Brain microvascular endothelial cell (primary cell): Measurements from ENCODE around the gene SGIP1.
A peak's percentile ranks its signal among the peaks of the same experiment; 100 is the strongest.

Experiments
- DNase-seq: peaks from one replicate; pipeline ENCODE4 v3.0.0-alpha.2; 2020
- H3K27ac ChIP-seq: fragments of 250-450 bp; sonication (Bioruptor Pico); 2 replicates; pipeline ENCODE4 v1.5.1; 2020; ENCODE audit warnings: mild to moderate bottlenecking, moderate library complexity
- H3K27me3 ChIP-seq: fragments of 250-450 bp; sonication (Bioruptor Pico); replicated peaks from 2 replicates; pipeline ENCODE4 v1.5.1; 2020; ENCODE audit warnings: mild to moderate bottlenecking
- H3K36me3 ChIP-seq: fragments of 250-450 bp; sonication (Bioruptor Pico); replicated peaks from 2 replicates; pipeline ENCODE4 v1.5.1; 2020; ENCODE audit warnings: mild to moderate bottlenecking
- H3K4me3 ChIP-seq: 2 replicates; pipeline ENCODE4 v1.5.1; 2011; ENCODE audit warnings: low read depth, mild to moderate bottlenecking, control low read depth, low read length, moderate library complexity
- in situ Hi-C: cut with HindIII; loops from 2 replicates; pipeline ENCODE4 v1.10.0; 2017; ENCODE audit warnings: low sequenced_read_pairs, low pct_ligation_motif_present
- TF ChIP-seq, protein P1 (sequence below): IDR thresholded peaks from 2 replicates; pipeline ENCODE4 v1.5.1; 2011; ENCODE audit warnings: low read depth, mild to moderate bottlenecking, moderate library complexity, low read length, control low read depth, inconsistent platforms; ENCODE audit errors: missing control alignments

Gene SGIP1

DNA sequence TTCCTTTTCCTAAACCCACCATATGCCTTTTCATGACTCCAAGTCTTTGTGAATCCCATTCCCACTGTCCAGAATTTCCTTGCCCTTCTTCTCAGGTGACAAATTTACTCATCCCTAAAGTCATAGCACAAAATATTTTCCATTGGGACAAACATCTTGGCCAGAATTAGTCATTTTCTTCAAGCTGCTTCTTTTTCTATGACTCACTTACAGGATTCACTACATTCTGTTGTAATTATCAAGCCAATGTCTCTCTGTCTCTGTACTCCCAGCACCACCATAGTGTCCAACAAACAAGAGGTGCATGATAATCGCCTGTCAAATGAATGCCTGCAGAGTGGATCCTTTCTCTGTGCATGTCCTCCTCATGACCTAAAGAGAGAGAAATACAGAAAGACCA, 37.8 kb downstream of the SGIP1 start:
- Histone ChIP-seq H3K4me3 (no peak overlapping the region), H3K27ac (no peak overlapping the region), H3K36me3 (no peaks in the 10 kb centered on the region), H3K27me3 (no peaks in the 10 kb centered on the region)
- TF ChIP-seq, protein P1, sequence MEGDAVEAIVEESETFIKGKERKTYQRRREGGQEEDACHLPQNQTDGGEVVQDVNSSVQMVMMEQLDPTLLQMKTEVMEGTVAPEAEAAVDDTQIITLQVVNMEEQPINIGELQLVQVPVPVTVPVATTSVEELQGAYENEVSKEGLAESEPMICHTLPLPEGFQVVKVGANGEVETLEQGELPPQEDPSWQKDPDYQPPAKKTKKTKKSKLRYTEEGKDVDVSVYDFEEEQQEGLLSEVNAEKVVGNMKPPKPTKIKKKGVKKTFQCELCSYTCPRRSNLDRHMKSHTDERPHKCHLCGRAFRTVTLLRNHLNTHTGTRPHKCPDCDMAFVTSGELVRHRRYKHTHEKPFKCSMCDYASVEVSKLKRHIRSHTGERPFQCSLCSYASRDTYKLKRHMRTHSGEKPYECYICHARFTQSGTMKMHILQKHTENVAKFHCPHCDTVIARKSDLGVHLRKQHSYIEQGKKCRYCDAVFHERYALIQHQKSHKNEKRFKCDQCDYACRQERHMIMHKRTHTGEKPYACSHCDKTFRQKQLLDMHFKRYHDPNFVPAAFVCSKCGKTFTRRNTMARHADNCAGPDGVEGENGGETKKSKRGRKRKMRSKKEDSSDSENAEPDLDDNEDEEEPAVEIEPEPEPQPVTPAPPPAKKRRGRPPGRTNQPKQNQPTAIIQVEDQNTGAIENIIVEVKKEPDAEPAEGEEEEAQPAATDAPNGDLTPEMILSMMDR = no peak
- in situ Hi-C loops = no loop called here
- no peak for DNase-seq

DNA sequence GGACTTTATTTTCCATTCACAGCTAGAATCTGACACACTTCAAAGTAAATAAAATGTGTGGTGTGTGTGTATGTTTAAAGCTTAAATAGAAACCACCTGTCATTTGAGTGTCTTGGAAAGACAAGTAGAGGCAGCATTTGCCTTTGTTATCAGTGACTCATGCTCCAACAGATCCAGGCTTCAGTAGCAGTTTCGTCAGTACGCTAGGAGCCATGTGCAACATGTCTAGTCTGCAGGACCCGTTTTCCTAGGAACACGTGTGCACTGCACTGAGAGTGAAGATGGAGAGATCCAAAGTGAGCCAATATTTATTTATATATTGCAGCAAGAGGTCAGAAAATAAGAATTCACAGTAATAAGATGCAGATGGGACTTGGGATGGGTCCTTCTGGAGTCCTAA, 41.8 kb downstream of the SGIP1 start:
- TF ChIP-seq, protein P1 = no peak
- peak; percentile 86 for DNase-seq
- Histone ChIP-seq H3K36me3 (no peaks in the 10 kb centered on the region), H3K4me3 (no peak overlapping the region), H3K27ac (peak overlapping the region; percentile 1), H3K27me3 (no peaks in the 10 kb centered on the region)
- in situ Hi-C loops = no loop called here

DNA sequence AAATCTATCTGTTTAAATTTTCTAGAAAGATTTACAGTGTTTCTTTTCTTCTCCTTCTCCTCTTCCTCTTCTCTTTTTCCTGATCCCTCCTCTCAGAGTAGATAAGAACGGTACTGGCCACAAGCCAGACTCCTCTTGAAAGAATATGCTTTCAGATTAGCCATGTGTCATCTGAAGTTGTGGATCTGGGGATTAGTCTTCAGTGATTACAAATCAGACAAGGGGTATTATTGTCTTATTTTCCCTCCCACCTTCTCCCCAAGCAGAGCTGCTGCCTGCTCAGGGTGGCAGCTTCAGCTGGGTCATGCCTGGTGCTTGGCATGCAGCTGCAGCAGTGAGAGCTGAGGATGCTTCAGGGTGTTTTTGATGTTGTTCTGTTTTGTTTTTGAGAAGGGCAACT, 42.7 kb downstream of the SGIP1 start:
- Histone ChIP-seq H3K27me3 (no peaks in the 10 kb centered on the region), H3K27ac (peak overlapping the region; percentile 1), H3K4me3 (no peak overlapping the region), H3K36me3 (no peaks in the 10 kb centered on the region)
- in situ Hi-C loops = no loop called here
- TF ChIP-seq, protein P1 = no peak
- peak; percentile 78 for DNase-seq

DNA sequence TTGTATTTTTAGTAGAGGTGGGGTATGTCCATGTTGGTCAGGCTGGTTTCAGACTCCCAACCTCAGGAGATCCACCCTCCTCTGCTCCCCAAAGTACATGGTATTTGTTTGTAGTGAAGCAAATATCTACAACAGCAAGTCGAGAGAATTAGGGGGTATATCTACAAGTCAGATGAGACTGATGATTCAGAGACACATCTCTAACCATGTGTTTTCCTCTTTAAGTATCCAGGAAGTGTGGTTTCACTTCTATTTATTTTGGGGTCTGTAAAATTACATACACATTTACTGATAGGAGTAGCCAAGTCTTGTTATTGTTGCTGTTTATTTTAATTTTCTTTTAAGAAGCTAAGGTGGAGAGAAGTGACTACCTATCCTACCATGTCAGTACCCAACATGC, 44.9 kb downstream of the SGIP1 start:
- H3K27ac ChIP-seq = no peak overlapping the region
- no peak for DNase-seq

DNA sequence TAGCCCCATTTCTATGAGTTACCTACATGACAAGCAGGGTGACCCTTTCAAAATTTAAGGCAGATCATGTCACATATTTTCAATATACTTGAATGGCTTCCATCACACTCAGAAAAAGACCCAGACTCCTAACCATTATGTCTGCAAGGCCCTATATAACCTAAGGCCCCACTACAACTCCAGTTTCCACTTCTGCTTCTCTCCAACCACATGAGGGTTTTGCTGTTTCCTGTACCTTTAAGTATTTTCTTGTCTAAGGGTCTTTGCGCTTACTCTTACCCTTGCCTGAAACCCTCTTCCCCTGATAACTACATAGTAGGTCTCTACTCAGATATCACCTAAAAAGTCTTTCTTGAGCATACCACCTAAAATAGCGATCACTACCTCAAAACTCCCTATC, 46.1 kb downstream of the SGIP1 start:
- no peak for DNase-seq
- TF ChIP-seq, protein P1 = no peak
- no peaks in the 10 kb centered on the region for H3K36me3 ChIP-seq
- no peak overlapping the region for H3K4me3 ChIP-seq
- H3K27ac ChIP-seq = no peak overlapping the region
- in situ Hi-C loops = no loop called here
- no peaks in the 10 kb centered on the region for H3K27me3 ChIP-seq

More for the DNA sequence above, 44.9 kb downstream of the SGIP1 start:
- Histone ChIP-seq H3K27me3 (no peaks in the 10 kb centered on the region), H3K36me3 (no peaks in the 10 kb centered on the region), H3K4me3 (no peak overlapping the region)
- TF ChIP-seq, protein P1 = no peak
- in situ Hi-C loops = no loop called here

DNA sequence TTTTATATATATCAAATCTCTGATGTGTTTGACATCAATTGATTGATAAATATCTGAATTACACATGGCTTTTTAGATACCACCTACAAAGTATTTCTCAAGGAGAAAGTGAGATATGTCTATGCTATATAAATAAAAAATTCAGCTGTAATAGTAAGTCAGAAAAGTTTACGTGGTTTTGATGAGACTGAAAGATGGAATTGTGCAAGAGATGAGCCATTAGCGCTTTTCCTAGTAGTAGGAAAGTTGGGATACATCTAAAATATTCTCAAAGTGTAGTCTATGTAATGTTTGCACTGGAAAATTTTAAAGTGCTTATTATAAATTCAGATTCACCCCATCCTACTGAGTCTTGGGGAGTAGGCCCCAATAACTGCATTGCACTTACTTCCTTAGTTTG, 49.1 kb downstream of the SGIP1 start:
- in situ Hi-C loops = no loop called here
- DNase-seq = no peak
- no peaks in the 10 kb centered on the region for H3K27me3 ChIP-seq
- TF ChIP-seq, protein P1 = no peak
- no peak overlapping the region for H3K4me3 ChIP-seq
- no peak overlapping the region for H3K27ac ChIP-seq
- no peaks in the 10 kb centered on the region for H3K36me3 ChIP-seq
